Fibroblast of peridontal ligament (primary cell): ENCODE results near the gene MAD1L1.

Experiments used
- DNase-seq: peaks from one replicate; pipeline ENCODE4 v3.0.0-alpha.2; 2010; ENCODE audit errors: extremely low read depth

Gene MAD1L1

DNA sequence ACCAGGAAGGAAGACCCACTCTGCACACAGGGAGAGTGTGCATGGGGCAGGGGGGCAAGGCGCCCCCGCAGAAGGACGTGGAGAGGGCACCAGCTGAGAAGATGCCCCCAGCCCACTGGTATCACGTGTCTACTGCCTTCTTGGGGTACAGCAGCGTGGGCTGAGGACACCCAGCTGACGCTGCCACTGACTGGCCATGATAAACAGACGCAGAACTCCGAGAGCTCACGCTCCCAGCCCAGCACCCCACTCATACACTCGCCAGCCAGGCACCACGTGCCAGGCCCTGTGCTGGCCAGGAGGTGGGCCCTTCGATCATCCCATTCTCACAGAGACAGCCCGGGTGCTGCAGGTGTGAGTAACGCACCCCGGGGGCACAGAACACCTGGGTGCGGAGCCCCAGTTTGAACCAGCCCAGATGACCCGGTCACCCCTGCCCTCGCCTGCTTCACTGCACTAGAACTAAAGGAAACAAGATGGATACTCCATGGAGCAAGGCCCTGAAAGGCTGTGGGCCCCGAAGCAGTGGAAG lies 199.8 kb downstream of the MAD1L1 start:
- DNase-seq: no peak

DNA sequence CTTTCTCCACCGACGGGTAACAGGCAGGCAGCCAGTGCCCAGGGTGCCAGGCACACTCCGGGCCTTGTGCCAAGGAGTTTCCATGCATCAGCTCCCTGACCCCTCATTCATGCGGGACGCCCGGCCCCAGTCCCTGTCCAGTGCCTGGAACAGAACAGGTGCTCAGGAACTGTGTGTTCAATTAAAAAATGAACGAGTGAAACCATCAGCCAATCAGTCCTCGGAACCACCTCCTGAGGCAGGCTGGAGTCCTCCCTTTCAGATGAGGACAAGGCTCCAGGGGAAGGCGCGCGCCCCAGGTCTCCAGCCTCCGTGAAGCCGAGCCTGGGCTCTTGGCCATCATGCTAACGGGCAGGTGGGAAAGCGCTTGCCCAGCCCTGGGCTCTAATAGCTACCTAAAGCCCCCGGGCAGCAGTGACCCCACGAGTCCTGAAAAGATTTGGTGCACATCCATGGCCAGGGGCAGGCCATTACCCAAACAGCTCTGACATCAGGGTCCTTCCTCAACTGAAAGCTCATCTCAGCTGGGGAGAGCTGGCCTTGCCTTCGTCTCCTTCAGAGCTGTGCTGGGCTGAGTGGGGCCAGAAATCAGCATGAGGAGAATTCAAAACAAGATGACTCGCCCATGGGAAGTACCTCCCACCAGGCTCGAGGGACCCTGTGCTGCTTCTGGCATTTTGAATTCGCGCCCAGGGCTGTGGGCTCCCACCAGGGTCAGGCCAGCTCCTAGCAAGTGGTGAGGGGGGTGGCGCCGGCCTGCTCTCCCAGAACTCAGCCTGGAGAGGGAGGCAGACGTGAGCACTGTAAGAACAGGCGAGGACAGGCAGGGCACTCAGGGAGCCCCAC lies 200.5 kb downstream of the MAD1L1 start:
- DNase-seq: no peak

DNA sequence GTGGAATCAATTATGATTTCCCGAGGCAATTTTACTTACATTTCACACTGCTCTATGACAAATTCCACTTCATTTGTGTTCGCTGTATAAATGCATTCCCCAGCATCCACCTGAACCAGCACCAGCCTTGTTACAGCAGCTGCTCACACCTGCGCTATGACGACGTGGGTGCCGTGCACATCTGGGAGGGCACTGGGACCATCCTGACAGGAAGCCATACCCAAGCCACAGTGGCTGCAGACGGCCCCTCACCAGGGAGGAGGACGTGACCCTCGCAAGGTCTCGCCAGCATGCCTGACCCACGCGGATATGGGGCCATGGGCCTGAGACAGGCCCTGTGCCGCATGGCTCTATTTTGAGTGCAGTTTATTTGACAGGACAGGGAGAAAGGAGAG lies 201.3 kb downstream of the MAD1L1 start:
- no peak for DNase-seq

DNA sequence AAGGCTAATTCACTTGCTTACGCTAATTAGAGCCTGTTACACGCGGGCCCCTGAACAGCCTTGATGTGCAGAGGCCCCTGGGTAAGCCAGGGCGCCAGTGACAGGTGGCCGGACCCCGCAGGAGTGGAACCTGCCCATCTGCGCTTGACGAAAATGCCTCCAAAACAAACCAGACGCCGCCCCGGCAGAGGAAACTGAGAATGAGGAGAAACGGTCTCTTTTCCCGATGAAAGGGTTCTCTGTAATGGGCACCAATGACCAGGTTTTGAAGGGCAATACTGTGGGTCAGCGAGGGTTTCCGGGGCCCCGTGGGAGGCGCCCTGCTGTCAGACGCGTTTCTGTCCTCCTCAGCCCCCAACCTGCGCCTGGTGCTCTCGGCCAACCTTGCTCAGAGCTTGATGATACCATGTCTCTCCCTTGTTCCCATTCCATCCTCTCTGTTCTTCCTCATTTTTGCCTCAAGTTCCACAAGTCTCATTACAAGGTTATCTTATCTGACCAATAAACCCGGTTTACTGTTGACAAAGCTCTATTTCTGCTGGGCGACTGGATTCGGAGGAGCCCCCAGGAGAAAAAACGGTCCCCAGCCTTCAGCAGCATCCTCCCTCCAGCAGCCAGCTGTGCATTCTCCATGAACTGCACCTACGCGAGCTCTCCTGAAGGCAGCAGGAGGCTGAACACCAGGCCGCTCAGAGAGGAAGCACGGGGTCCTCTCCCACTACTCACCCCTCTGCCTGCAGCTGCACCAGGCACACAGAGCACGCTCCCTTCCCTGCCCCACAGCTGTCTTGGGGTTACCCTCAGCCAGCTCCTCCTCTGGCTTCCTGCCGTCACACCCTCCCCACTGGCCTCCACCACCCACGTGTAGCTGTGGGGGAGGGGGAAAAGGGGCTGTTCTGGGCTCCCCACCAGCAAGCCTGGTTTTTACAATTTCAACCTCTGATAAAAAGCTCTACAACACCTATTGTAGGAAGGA lies 202.0 kb downstream of the MAD1L1 start:
- DNase-seq: no peak

DNA sequence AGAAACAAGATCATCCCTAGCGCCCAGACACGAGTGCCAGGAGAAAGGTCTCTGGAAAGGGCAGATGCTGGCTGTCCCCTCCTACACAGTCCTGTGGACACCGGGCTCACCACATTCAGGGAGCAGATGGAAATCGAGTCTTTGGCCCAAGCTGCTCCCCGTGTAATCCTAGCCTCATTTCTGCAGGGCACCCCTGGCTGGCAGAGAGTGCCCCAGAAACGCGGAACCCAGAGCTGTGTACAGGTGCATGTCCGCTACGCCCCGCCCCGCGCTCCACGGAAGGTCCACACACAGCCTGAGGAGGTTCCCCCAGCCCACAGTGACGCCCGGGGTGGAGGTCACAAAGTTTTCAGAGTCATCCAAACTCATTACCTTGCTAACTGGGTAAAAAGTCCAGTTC lies 202.8 kb downstream of the MAD1L1 start:
- DNase-seq: no peak

DNA sequence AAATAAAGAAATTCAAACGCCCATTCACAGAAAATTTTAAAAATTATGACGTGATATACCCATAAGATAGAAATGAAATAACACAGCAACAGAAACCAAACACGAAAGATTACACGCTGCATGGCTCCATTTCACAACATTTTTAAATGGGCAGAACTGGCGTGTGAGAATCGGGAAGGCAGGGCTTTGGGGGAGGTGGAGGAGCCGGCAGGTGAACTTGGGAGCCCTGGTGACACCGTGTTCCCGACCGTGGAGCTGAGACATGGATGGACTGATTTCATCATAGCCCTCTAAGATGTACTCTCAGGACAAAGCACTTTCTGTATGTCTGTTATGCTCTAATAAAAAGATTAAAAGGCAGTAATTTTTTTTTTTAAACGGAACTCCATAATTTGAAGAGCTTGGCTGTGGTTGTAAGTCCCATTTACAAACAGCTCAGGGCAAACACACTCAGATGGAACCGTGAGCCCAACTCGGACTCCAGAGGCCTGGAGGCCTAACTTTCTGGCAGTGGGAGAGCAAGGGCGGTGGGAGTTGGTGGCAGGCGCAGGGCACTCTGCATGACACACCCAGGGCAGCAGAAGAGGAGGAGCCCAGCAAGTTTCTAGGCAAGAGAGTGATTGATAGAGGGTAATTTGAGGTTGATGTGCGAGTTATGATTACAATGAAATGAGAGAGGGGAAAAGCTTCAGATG lies 203.4 kb downstream of the MAD1L1 start:
- DNase-seq: no peak

DNA sequence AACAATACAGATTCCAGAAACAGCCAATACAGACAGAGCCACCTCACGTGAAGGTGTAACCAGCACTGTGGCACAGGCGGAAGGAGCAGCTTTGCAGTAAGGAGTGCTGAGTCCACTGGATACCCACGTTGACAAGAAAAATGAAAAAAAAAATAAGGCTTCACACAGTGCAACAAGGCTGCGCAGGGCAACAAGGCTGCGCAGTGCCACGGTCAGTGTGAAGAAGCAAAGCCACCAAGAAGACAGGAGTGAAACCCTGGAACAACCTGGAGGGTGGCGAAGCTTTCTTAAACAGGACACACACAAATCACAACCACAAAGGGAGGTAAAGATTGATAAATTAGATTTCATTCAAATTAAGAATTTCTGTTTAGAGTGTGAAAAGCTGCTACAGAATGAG lies 204.0 kb downstream of the MAD1L1 start:
- DNase-seq: no peak

DNA sequence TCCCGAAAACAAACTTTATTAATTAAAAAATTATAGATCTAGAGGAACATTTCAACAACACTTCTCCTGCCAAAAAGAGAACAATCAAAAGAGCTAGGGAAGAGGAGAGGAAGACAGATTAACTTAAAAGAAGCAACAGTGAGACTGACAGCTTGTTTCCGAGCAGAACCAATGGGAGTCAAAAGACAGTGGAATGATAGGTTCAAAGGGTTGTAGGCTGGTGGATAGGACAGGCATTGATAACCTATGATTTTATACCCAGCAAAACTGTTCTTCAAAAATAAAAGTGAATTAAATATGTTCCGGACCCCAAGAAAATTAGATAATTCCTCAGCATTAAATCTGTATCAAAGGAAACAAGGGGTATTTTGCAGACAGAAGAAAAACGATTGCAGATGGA lies 207.6 kb downstream of the MAD1L1 start:
- no peak for DNase-seq

DNA sequence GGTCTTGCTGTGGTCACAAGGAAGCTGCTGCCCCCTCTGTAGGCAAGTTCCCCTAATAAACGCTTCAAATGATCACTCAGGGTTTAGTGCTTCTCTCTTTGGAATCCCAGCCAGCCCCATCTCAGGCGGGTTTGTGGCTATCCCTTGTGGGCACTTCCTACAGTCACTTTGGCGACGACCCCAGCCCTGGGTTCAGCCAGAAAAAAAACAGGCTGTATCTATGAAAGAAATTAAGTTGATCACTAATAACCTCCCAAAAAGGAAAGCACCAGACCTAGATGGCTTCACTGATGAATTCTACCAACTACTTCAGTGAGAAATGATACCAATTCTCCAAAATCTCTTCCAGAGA lies 208.2 kb downstream of the MAD1L1 start:
- DNase-seq: no peak

DNA sequence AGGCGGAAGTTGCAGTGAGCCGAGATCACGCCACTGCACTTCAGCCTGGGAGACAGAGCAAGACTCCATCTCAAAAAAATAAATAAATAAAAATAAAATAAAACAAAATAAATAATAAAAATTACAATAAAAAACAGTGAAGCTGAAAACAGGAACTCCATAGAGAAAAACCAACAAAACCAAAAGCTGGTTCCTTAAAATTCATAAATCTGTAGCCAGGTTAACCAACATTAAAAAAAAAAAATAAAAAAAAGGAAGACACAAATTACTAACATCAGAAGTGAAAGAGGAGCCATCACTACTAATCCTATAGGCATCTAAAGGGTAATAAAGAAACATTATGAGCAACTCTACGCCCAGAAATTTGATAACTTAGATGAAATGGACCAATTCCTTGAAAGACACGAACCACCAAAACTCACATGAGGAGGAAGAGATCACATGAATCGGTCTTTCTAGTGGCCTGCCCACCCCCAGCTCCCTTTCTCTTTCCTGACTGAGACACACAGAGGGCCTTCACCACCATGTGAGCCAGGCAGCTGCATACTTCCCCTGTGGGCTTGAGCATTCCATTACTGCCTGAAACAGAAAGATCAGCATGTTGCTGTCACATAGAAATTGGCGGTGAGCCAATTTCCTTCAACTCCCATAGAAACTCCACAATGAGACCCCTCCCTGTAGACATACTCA lies 208.7 kb downstream of the MAD1L1 start:
- DNase-seq: no peak

DNA sequence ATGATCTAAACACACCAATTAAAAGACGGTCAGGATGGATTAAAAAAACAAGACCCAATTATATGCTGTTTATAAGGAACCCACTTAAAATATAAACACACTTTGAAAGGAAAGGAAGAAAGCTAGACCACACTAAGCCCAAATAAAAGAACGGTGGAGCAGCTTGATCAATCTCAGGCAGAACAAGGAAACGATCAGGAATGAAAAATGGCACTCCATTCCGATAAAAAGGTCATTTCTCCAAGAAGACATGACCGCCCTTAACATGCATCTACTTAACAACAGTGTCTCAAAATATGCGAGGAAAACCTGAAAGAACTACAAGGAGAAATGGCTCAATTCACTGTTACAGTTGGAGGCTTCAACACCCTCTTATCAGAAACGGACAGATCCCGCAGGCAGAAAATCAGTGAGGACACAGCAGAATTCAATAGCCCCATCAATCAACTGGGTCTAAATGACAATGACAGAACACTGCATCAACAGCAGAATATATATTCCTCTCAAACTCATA lies 210.0 kb downstream of the MAD1L1 start:
- no peak for DNase-seq

DNA sequence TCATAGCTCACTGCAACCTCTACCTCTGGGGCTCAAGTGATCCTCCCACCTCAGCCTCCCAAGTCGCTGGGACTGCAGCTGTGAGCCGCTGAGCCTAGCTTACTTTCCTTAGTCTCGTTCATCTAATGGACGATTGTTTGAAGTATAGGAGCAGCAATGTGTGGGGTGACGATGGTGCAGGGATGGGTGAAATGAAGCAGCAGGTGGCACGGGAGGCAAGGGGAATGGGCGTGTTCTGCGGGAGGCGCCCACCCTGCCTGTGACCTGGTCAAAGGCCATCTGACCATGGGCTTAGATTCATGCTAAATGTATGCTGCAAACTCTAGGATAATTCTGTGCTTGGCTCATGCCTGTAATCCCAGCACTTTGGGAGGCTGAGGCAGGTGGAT lies 210.7 kb downstream of the MAD1L1 start:
- DNase-seq: no peak

DNA sequence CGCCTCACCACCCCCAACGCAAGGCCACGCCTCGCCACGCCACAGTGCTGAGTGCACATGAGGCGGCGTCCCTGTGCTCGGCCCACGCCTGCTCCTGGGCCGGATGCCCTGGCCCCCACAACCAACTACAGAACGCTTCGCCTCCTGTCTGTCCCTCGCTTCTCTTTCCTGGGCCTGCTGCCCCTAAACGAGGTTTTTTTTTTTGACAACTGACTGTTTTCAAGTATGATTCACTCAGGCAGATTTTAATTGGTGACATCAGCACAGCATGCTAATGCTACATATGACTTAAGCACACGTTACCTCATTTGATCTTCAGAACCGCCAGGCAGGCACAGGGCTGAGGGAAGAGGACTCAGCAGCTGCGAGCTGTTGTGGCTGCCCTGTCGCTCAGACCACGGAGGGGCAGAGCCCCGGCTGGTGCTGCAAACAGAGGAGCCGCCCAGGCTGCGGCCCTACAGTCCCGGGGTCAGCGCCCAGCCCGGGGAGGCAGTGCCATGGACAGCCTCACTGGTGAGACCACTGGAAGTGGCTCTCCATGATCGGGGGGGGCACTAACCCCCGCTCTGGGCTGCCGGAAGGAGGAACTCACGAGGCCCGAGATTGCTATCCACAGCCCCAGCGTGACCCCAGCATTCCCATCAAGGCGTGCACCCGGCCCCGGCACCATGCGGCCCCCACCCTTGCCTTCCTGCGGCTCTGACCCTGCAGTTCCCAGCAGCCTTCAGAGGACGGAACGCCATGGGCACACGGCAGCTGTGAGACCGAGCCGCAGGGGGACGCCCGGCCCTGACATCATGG lies 212.8 kb downstream of the MAD1L1 start:
- DNase-seq: peak; percentile 91

DNA sequence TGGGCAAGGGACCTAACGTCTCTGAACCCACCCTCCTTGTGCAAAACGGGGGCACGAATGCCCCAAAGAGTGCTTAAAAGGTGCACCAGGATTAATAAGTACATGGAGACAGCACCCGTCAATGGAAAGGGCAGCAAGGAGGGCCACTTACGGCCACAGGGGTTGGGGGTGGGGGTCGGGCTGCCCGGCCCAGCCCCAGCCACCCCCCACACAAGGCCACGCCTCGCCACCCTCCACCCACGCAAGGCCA lies 213.4 kb downstream of the MAD1L1 start:
- no peak for DNase-seq

DNA sequence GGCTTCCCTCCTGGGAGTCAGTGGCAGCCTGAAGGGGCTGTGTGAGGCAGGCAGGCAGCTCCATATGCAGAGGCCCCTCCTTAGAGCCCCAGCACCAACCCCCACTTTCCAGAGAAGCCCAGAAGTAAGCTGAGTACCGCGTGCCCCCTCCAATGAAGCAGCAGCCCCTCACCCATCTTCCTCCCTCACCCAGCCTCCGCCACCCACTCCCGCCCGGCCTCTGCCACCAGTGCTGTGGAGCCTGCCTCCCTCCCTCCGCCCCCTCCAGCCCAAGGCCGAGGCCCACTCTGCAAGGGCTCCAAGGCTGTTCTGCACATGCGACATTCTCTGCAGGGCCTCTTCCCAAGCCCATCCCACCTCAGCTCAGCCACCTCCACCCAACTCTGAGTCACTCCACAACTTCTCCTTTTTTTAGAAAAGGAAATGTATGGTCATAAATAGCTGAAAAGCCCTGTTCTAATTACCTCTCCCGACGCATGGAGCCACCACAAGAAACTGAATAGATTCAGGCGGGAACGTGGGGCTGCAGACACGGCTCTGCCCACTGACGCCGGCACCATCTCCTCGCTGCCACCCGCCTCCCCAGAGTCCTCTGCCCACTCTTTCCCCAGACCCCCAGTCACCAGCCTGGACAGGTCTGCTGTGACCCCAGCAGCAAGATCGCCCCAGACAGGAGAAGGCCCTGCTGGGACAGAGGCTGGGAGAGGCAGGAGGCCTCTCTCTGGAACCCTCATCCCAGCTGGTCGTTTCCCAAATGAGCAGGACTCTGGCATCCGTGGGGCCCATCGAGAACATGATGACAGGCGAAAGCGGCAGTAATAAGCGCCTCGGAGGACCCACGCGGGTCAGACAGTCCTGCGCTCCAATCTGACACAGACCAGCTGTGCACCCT lies 213.9 kb downstream of the MAD1L1 start:
- DNase-seq: peak; percentile 81

DNA sequence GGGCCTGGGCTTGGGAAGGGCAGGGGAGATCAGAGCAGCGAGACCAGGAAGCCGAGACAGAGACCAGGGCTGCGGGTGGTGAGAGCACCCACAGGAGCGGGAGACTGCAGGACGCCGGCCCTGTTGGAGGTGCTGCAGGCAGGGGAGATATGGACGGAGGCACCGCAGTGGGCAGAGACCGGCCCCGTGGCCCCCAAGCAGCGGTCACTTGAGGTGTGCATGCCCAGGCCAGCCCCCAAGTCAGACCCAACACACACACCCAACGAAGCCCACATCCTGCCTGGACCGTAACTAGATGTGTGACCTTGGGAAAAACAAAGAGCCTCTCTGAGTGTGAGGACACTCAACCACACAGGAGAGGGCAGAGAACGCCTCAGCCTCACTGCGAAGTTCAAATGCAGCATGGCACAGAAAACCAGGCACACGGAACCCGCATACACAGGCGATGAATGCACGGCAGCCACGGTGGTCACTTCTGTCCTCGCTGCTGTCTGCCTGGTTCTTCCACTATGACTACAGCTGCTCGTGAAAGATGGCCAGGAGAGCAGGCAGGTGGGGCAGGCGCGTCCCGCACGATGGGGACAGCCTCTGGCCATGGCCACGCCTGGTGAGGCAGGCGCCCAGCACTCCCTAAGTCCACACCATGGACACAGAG lies 214.7 kb downstream of the MAD1L1 start:
- no peak for DNase-seq

DNA sequence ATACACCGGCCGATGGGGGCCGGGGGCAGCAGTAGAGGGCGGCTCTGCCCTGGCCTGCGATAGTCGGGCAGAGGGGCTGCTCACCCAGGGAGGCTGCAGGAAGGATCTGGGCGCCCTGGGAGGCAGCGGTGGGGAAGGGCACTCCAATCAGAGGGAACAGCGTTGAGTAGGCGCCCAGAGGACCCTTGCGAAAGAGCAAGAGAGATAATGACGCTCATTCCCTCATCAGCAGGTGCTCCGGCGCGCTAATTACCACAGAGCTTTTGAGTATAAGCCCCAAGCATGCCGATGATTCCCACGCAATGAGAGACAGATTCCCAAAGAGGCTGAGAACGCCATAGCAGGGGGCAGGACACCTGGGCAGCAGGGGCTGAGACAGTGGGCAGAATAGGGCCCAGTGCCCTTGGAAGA lies 215.3 kb downstream of the MAD1L1 start:
- no peak for DNase-seq

DNA sequence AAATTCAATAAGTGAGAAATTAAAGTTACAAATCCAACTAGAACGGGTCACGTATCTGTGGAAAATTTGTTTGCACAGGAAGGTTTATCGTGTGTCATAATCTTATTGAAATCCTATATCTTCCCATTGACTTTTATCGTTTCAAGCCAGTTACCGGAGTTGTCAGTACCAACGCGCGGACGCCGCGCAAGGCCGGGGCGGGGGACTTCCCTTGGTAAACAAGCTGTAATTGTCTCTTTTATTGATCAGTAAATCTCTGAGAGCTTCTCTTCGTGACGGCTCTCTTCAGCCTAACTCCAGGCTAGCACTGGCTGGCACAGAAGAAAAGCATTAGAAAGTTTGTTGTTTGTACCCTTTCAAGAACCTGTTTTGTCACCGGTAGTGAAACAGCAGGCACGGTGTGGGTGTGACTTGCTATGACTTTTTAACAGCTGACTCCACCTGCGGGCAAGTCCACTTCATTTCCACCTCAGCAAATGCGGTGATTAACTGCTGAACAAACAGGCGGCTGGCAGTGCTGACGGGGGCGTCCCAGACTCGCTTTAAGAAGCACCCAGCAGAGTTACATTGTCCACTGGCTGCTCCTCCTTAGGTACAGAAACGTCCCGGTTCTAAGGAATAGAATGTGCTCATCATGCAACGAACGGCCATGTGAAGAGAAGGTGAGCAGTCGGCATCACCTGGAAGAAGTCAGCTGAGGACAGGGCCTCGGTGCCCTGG lies 215.8 kb downstream of the MAD1L1 start:
- no peak for DNase-seq
